Stimulated activated CD4-positive, alpha-beta T cell treated with anti-CD3 and anti-CD28 coated beads, TNF-alpha, amount 100 ng/mL, for 48 hours (primary cell): ENCODE results near the gene HOXA4.

ENCODE experiments used
- DNase-seq, 3 donors: peaks; one replicate each; pipeline ENCODE4 v3.0.0-alpha.2; 2020; ENCODE audit warnings: low read depth in 3 of 3

Gene HOXA4

GRCh38 chr7:27105301-27106031 is 25.1 kb downstream of the HOXA4 start:
- DNase-seq, result no peak

GRCh38 chr7:27104341-27105058 is 26.1 kb downstream of the HOXA4 start:
- no peak for DNase-seq

GRCh38 chr7:27103489-27104226 is 26.9 kb downstream of the HOXA4 start:
- DNase-seq, result no peak

GRCh38 chr7:27102581-27103442 is 27.7 kb downstream of the HOXA4 start, which contains the start of gene HOXA2:
HOXA2 (minus strand) TSS chr7:27102683; CDS start chr7:27102500, 183 bp downstream.
- DNase-seq, result no peak

GRCh38 chr7:27101957-27102580 is 28.5 kb downstream of the HOXA4 start:
- no peak for DNase-seq

- no peak for DNase-seq
Measured at GRCh38 chr7:27101171-27101956, 29.2 kb downstream of the HOXA4 start.

- DNase-seq, result no peak
Measured at GRCh38 chr7:27100694-27101170, 29.8 kb downstream of the HOXA4 start.

GRCh38 chr7:27099453-27100370 is 30.8 kb downstream of the HOXA4 start:
- no peak for DNase-seq

GRCh38 chr7:27098578-27099451 is 31.7 kb downstream of the HOXA4 start:
- no peak for DNase-seq

- DNase-seq, result no peak
Measured at GRCh38 chr7:27097686-27098577, 32.6 kb downstream of the HOXA4 start.

- no peak for DNase-seq
Measured at GRCh38 chr7:27096768-27097514, 33.6 kb downstream of the HOXA4 start.

GRCh38 chr7:27095897-27096767 is 34.4 kb downstream of the HOXA4 start, which contains the start of gene HOXA1:
HOXA1 (minus strand) TSS chr7:27096000; CDS start chr7:27095912, 88 bp downstream.
- peak; percentile 32 to 61 (median 59) for DNase-seq

GRCh38 chr7:27095050-27095896 is 35.3 kb downstream of the HOXA4 start:
- no peak for DNase-seq
